Measurements from ENCODE around the gene GNPNAT1. TPM values are rescaled to one million over a fixed set of nuclear protein-coding genes. Genes with fewer than 3 reads are reported as not detected.

Gene GNPNAT1
- total RNA-seq = 14.0 TPM in 2 replicates

- intact Hi-C loops (cut with micrococcal nuclease) = loop anchor here (1.0 to 10.0 kb wide), 13 partner anchors 49 to 1605 kb away; partner anchors contain the start of genes DDHD1, FRMD6, GPR137C and PSMC6
Observed at GRCh38 chr14:52791223-52792096, at the start of gene GNPNAT1. Gene GNPNAT1 (minus strand): TSS chr14:52791607. CDS start chr14:52784650, 6,957 bp downstream.

GRCh38 chr14:52840877-52841276, 49.5 kb upstream of the GNPNAT1 start:
- intact Hi-C loops (cut with micrococcal nuclease) = no loop called here

GRCh38 chr14:52837451-52837850, 46.0 kb upstream of the GNPNAT1 start:
- intact Hi-C loops (cut with micrococcal nuclease) = no loop called here

GRCh38 chr14:52836063-52836462, 44.7 kb upstream of the GNPNAT1 start:
- intact Hi-C loops (cut with micrococcal nuclease) = no loop called here

DNA sequence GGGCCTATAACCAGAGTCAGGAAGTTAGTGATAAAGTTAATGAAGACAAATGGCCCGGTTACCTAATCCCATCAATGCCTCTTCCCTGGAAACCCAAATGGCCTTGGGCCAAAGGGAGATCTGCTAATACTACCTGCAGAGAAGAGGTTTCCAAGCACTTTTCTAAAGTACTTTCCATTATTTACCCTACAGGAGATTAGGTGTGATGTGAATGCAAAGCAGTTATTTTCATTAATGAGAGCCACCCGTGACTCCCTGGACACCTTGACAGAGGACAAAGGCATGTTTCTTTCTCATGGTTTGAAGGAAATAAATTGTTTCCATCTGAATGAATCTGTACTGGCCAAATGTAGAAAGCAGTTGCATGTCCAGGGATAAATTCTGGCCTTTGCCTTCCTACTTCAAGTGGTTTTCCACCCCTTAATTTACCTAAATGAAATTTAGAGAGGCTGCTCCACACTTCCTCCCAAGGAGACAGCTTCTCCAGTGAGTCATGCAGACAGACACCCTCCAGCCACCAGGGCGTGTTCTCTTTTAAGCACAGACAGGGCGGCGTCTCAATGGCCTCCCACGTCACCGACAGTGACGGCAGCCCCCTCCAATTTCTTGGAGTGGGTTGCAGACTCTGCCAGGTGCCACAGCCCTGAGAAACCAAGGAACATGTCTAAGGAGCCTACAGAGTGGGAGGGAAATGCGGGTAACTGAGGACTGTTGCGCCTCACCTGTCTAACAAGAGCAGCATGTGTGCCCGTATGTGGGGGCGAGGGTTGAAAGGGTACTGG, 43.9 kb upstream of the GNPNAT1 start:
- intact Hi-C loops (cut with micrococcal nuclease) = no loop called here

DNA sequence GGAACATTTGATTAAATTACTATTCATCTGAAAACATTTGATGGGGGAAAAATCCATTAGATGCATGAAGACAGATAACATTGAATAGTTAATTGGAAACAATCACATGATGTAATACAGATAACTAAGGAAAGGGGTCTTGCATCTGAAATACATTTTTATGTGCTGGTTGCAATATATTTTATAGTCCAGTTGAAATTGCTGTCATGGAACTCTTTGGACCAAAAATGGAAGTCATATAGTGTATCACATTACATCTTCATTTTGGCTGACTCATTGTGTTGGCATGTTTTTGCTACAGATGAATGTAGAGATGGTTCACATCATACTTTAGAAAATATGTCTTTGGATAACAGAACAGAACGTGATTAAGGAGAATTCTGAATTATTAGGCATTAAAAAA, 43.0 kb upstream of the GNPNAT1 start:
- intact Hi-C loops (cut with micrococcal nuclease) = no loop called here

DNA sequence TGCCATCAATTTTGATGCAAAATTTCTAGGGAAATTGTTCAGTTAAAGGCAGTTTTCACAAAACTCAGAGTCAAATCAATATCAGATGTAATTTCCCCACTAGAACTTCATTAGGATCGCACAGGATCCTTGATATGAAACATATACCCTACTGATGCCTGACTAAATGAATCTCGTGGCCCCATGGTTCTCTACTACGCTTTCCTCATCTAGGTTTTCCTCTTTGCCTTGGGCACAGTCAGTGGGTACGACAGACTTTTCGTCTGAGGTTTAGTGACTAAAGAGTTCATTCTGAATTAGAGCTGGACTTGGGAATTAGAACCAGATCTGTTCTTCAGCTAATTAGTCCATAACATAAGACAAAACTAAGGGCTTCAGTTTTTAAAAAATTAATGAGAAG, 42.5 kb upstream of the GNPNAT1 start:
- intact Hi-C loops (cut with micrococcal nuclease) = no loop called here

DNA sequence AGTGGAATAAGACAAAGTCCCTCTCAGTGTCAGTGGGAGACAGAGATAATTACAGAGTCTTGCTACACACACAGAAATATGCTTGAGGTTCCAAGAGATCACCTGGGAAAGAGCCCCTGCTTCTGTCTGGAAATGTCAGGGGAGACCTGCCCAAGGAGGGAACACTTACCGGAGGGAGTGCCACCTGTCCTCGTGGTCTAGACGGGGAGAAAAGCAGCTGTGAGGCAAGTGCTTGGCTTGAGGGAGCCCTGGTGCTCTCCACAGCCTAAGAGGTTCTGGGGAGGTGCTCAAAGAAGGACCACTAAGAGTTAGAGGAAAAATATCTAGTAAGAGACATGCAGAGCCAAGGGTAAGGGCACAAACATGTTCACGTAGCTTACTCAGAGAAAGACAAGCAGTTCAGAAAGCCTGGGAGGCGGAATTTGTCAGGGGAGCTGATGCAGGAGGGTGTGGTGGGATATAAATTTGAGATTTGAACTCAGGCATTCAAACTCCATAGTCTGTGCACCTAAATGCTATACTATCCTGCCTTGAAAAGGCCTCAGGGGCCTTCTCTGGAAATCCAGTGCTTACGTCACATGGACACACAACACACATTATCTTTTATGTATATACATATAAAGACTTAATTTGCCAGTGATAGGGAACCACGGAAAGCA, 38.2 kb upstream of the GNPNAT1 start:
- intact Hi-C loops (cut with micrococcal nuclease) = loop anchor here (10.0 kb wide), 1 partner anchor 355 kb away; no protein-coding TSS in a partner anchor

- intact Hi-C loops (cut with micrococcal nuclease) = loop anchor here (10.0 kb wide), 1 partner anchor 357 kb away; no protein-coding TSS in a partner anchor
Observed at GRCh38 chr14:52827426-52827825, 36.0 kb upstream of the GNPNAT1 start.

- intact Hi-C loops (cut with micrococcal nuclease) = loop anchor here (10.0 kb wide), 1 partner anchor 360 kb away; no protein-coding TSS in a partner anchor
Observed at GRCh38 chr14:52825085-52825484, 33.7 kb upstream of the GNPNAT1 start.

DNA sequence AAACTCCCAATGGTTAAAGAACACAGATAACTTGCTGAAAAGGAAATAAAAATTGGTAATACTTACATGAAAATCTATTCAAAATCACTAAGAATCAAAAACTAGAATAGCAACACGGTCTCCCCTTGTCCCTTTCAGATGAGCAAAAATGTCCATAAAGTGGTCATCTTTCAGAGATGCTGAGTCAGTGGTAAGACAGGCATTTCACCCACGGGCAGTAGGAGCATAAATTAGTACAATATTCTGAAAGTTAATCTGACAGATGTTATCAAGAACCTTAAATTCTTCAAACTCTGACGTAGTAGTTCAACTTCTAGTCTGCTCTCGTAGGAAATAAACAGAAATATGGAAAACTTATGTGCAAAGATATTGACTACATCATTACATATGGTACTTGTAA, 33.1 kb upstream of the GNPNAT1 start:
- intact Hi-C loops (cut with micrococcal nuclease) = loop anchor here (5.0 to 10.0 kb wide), 2 partner anchors 360 to 1353 kb away; no protein-coding TSS in a partner anchor

DNA sequence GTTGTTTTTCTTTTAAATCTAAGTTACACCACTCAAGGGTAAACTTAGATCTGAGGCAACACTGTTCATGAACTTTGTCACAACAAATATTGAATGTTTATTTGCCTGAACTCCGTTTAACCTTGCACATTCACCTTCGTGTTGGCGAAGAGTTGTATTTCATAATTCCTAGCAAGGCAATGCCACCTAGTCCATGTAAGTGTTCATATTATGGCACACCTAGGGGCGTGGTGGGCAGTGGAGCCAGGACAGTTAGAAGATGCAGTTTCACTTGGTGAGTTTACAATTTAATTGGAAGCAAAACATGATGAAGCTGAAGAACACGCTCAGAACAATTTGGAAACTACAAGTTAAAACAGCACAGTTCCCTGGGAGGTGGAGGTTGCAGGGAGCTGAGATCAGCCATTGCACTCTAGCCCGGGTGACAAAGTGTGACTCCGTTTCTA, 30.4 kb upstream of the GNPNAT1 start:
- intact Hi-C loops (cut with micrococcal nuclease) = loop anchor here (2.0 to 10.0 kb wide), 3 partner anchors 97 to 1355 kb away; no protein-coding TSS in a partner anchor

DNA sequence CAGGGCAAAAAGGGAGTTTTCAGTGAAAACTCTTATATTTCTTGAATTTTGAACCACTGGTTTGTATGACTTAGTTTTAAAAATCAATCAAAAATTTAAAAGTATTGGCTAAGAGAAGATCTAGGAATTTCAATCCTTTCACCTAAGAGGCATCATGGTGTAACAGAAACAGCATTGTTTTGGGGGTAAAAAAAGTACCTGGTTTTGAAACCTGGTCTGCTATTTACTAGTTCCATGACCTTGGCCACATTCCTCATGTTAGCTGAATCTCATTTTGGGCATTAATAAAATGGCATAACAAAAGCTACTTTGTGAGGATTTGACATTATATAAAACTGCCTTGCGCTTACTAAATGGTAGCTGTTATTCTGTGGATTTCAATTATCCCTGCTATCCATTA, 16.7 kb upstream of the GNPNAT1 start:
- intact Hi-C loops (cut with micrococcal nuclease) = no loop called here

DNA sequence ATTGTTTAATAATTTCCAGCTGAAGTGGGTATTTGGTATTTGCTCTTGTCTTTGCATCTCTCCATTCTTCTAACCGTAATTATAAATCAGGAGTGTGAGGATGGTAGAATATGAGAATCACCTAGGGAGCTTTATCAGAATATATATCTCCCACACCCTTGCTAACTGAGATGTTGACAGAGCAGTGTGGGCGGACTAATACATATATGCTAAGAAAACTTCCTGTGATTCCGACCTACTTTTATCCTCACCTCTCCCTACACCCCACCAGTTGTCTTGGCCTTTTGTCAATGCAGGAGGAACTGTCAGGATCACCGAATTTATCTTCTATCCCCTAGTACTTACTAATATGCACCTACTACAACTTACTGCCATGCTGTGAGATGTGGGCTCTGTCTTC, 14.7 kb upstream of the GNPNAT1 start:
- intact Hi-C loops (cut with micrococcal nuclease) = no loop called here

- intact Hi-C loops (cut with micrococcal nuclease) = no loop called here
Observed at GRCh38 chr14:52802597-52802996, 11.2 kb upstream of the GNPNAT1 start.

DNA sequence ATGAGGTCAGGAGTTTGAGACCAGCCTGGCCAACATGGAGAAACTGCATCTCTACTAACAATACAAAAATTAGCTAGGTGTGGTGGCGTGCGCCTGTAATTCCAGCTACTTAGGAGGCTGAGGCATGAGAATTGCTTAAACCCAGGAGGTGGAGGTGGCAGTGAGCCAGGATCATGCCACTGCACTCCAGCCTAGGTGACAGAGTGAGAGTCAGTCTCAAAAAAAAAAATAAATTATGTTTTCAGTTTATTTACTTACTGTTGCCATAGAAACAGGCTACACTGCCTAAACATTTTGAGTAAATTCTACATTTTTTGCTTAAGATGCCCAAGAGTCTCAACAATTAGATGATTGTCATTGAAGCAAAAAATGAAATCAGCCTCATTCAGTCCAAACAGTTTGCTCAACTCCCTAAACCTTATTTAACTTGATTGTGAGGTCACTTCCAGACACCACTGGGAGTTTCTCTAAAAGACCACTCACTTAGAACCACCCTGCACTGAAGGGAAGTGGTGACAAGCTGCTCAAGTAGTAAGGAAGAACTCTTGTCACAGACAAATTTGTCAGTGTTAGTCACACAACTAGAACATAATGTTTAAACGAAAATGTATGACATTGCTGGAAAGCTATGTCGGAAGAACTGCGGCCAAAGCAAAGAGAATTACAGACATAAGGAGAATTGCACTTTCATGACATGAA, 9.8 kb upstream of the GNPNAT1 start:
- intact Hi-C loops (cut with micrococcal nuclease) = no loop called here

- intact Hi-C loops (cut with micrococcal nuclease) = loop anchor here (10.0 kb wide), 1 partner anchor 1554 kb away; the partner anchor contains the start of gene TMX1
Observed at GRCh38 chr14:52798826-52799225, 7.4 kb upstream of the GNPNAT1 start.

GRCh38 chr14:52797653-52798052, 6.2 kb upstream of the GNPNAT1 start:
- intact Hi-C loops (cut with micrococcal nuclease) = loop anchor here (10.0 kb wide), 1 partner anchor 1553 kb away; the partner anchor contains the start of gene TMX1

DNA sequence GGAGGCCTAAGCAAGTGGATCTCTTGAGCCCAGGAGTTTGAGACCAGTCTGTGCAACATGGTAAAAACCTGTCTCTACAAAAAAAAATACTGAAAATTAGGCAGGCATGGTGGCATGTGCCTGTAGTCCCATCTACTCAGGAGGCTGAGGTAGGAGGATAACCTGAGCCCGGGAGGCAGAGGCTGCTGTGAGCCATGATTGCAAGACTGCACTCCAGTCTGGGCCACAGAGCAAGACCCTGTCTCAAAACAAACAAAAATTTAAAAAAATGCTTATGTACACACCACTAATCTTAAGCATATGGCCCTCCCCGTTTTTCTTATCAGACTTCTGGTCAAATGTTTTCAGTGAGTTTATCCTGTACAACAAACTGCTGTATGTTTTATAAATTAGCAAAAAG, 1.7 kb upstream of the GNPNAT1 start:
- intact Hi-C loops (cut with micrococcal nuclease) = loop anchor here (2.0 to 10.0 kb wide), 3 partner anchors 126 to 1548 kb away; partner anchors contain the start of gene TMX1

DNA sequence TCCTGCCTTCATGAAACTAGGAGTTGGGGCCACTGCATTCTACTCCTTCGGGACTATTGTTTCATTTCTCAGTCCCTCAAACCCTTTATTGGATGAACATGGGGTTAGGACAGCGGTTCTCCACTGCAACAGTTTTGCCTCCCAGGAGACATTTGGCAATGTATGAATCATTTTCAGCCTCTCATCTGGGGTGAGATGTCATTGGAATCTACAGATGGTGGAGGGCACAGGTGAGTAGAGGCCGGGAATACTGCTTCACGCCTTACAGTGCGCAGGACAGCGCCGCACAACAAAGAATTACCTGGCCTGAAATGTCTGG, 649 bp upstream of the GNPNAT1 start:
- intact Hi-C loops (cut with micrococcal nuclease) = loop anchor here (2.0 to 10.0 kb wide), 3 partner anchors 127 to 1547 kb away; partner anchors contain the start of gene TMX1

Data from T-helper 1 cell treated with Interleukin-12 subunit alpha and Interleukin-12 subunit beta and Interleukin-4 antibody, amounts not matched to agents 30 ng/mL and 1 ng/mL, for 36 hours (primary cell).